GM21360 (cell line): ENCODE measurements around the gene FILIP1L.
A peak's percentile ranks its signal among the peaks of the same experiment; 100 is the strongest.
"Not testable (repeated sequence)": the region's sequence is repeated elsewhere in the genome, so short reads cannot be mapped to it uniquely, and the experiment has no call there.

ENCODE experiments used
- ATAC-seq: cut with Tn5 transposase; IDR thresholded peaks from one replicate; pipeline ENCODE4 v1.9.1; 2021; ENCODE audit warnings: mild to moderate bottlenecking, moderate library complexity; ENCODE audit not compliant: unreplicated experiment

FILIP1L gene

DNA sequence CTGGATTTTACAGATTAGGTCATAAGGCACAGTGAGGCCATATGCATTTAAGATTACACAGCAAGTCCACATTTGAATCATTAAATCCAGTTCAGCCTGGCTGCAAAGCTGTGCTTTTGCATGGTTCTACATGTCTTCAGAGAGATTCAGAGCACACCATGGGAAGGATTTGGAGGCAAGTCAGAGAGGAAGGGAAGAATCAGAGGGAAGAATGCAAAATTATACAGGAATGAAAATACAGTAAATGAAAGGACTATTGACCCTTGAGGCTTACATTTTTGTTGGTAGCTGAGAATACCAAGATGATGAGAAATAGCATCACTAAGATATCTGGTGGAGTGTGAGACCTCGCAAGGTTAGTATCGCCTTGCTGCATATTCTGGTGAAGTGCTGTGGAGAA lies 13.9 kb downstream of the FILIP1L start:
- no peak for ATAC-seq

DNA sequence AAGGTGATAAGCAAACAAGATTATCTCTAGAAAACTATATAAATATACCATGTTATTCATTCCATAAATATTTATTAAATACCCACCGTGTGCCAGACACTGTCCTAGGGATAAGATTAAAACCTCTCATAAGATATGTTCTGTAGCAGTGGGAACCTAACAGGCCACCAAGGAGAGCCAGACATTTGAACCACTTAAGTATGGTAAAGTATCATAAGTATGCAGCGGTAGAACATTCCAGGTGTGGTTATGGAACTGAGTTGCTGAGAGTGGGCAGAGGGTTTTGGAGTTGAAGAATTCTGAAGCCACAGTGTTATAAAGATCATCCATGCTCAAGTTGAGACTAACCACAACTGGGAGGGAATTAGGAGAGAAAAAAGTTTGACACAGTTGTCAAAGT lies 14.7 kb downstream of the FILIP1L start:
- no peak for ATAC-seq

- ATAC-seq, result no peak
Measured at GRCh38 chr3:100098784-100099070, 15.6 kb downstream of the FILIP1L start.

DNA sequence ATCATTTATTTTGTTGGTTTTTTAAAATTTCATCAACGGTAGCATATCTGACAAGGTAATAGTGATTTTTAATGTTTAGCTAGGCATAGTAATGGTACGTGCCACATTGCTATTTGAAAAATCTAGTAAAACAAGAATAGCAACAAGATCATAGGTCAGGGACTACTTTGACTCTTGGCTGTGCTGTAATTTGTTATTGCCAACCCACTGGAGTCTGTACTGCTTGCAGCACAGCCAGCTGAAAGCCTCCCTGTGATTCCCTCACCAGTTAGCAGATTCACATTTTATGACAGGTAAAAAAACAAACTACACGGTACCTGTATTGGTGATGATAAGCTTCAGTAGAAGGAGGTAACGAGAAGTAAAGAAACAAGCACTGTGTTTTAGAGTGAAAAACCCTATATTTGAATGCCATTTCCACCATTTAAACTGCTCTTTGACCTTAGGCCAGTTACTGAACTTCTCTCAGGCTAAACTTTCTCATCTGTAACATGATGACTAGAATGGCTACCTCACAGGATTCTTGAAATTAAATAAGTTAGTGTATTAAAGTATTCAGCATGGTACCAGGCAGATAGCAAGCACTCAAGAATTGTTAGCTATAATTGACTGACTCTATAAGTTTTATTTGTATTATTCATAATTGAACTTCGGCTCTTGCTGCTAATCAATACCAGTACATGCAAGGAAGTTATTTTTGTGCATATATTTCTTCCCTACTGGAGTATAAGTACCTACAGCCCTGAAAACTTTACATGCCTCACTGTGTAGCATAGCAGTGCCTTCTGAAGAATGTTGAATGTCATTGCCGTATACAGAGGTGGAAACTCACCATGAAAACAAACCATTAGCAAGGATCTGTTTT lies 16.1 kb downstream of the FILIP1L start:
- ATAC-seq, result no peak

GRCh38 chr3:100096866-100097265 lies 17.4 kb downstream of the FILIP1L start:
- ATAC-seq, result no peak

GRCh38 chr3:100096286-100096685 lies 18.0 kb downstream of the FILIP1L start:
- not testable (repeated sequence) for ATAC-seq

- ATAC-seq, result no peak
Measured at GRCh38 chr3:100093831-100094230, 20.5 kb downstream of the FILIP1L start.

GRCh38 chr3:100090669-100091005 lies 23.7 kb downstream of the FILIP1L start:
- ATAC-seq, result no peak

GRCh38 chr3:100089812-100090668 lies 24.3 kb downstream of the FILIP1L start:
- ATAC-seq, result peak; percentile 44

- no peak for ATAC-seq
Measured at GRCh38 chr3:100088735-100089368, 25.4 kb downstream of the FILIP1L start.

DNA sequence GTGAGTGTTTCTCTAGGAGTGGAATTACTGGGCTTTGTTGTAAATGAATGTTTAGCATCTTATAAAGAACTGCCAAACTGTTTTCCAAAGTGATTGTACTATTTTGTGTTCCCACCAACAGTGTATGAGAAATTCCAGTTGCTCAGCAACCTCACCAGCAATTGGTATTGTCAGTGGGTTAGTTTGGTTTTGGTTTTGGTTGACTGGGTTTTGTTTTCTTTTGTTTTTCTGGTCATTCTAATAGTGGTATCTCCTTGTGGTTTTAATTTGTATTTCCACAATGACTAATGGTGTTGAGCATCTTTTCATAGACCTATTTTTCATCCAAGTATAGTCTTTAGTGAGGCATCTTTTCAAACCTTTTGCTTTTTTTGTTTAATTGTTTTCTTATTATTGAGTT lies 27.1 kb downstream of the FILIP1L start:
- peak; percentile 87 for ATAC-seq

DNA sequence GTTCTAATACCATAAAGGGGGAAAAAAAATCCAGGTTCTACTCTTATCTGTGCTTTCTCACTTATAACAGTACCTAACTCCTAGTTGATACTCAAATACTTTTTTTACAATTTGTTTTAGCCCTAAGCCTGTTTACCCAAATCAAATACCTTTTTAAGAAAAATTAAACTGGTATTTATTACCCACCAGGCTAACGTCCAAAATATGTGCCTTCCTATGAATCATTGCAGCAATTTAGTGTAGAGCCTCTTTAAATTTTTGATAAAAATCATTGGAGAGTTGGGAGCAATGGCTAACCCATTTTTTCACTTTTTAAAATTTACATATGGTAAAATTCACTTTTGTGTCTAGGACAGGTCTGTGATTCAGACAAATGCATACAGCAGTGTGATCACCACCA lies 27.9 kb downstream of the FILIP1L start:
- ATAC-seq, result no peak

GRCh38 chr3:100084100-100084806 lies 30.0 kb downstream of the FILIP1L start:
- no peak for ATAC-seq

DNA sequence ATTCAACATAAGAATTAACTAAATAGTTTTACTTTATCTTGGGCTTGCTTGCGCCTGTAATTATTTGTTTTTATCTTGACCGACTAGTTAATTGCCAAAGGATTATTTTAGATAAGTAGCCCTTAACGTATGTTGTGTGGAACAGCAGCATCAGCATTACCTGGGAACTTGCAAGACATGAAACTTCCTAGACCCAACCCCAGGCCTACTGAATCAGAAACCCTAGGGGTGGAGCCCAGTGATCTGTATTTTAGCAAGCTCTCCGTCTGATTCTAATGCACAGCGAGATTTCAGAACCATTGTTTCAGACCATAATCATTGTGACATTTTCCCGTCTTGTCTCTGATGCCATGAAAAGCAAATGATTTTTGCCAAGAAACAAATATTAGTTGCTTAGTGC lies 31.1 kb downstream of the FILIP1L start:
- ATAC-seq, result no peak

- no peak for ATAC-seq
Measured at GRCh38 chr3:100082714-100083113, 31.6 kb downstream of the FILIP1L start.

GRCh38 chr3:100081986-100082692 lies 32.2 kb downstream of the FILIP1L start:
- ATAC-seq, result no peak

DNA sequence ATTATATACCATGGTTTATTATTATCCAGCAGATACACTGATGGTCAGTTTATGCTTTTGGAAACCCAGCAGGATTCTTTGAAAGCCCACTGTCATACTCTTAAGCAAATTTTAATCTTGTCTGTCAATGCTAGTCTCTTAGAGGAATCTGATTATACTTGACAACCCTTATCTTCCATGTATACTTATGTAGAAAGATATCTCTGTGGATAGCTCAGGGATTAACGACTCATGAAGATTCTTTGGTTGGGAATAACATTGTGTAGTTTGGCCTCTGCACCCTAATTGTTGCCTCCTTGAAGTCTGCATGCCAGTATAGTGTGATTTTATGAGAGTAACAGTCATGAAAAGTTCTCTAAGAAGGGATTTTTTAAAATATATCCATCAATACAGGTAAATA lies 33.0 kb downstream of the FILIP1L start:
- ATAC-seq, result no peak

GRCh38 chr3:100080573-100080972 lies 33.7 kb downstream of the FILIP1L start:
- ATAC-seq, result no peak

- ATAC-seq, result no peak
Measured at GRCh38 chr3:100079328-100079727, 35.0 kb downstream of the FILIP1L start.

DNA sequence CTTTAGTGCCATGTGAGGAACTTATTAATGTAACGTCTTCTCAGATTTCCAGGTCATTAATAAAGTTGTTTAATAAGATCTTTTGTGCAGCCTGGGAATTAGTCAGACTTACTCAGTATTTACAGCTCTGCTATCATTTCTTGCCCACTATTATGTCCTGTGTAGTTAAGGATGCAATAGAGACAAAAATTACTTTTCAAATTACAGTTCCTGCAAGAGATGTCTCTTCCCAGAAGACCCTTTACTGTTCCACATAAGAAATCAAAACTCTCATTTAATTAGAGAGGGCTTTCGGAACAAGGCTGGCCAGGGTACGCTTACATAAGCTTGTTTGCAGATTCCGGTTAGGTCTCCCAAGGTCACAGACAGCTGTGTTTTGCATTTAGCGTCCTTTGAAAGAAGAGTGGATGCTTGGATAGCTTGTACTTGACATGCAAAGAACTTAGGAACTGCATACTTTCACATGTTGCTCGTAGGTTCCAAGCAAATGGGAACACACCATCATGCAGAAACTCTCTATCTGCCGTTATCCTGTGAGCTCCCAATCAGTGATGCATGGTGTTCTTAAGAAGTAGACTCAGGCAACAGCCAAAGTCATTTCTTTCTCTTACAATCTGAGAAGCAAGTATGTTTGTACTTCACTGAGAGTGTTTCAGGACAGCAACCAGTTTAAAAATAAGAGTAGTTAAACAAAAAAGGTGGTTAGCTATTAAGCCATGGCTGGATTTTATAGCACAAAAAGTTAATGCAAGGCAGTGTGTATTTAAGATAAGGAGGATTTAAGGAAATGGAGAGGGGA lies 37.4 kb downstream of the FILIP1L start:
- no peak for ATAC-seq
